ENCODE data around the gene DLGAP1. TPM values are rescaled to one million over a fixed set of nuclear protein-coding genes. Genes with fewer than 3 reads are reported as not detected.

DLGAP1 gene
- total RNA-seq, 1 experiment from 2014 or later: 23.2 TPM

- H2BK5ac ChIP-seq (ENCODE audit: insufficient read length, low read length): no peak overlapping the region
- H3K14ac ChIP-seq (ENCODE audit: insufficient read depth, low read length): no peak overlapping the region
- no peaks in the 10 kb centered on the region for H4K20me1 ChIP-seq (ENCODE audit: control insufficient read depth, insufficient read depth, insufficient read length)
- no peak overlapping the region for H3K9ac ChIP-seq (ENCODE audit: extremely low read depth, insufficient read length, low read length)
- H3K56ac ChIP-seq (ENCODE audit: insufficient read length, low read depth, low read length): no peak overlapping the region
- no peaks in the 10 kb centered on the region for H3K27me3 ChIP-seq (ENCODE audit: insufficient read depth, low read length)
- H3K79me1 ChIP-seq (ENCODE audit: insufficient read depth, low read depth, low read length, poor library complexity, severe bottlenecking): no peaks in the 10 kb centered on the region
- H3K79me2 ChIP-seq (ENCODE audit: insufficient read depth, low read length): no peaks in the 10 kb centered on the region
- H3K4me2 ChIP-seq (ENCODE audit: insufficient read depth, insufficient read length, low read length): no peak overlapping the region
- H2AK5ac ChIP-seq (ENCODE audit: insufficient read length, low read length): no peak overlapping the region
- TF ChIP-seq CTCF (conservative IDR thresholded peaks at IDR 0.05): no peak
- H4K91ac ChIP-seq (ENCODE audit: insufficient read length, low read depth, low read length): no peak overlapping the region
- DNase-seq: no peak
- no peaks in the 10 kb centered on the region for H3K4me1 ChIP-seq (ENCODE audit: insufficient read depth, low read length)
- Mint-ChIP-seq H3K4me1 (peaks cover 7 to 11% of the 10 kb centered on the region in 2 experiments), H3K4me3 (no peak overlapping the region), H3K27ac (no peak overlapping the region), H3K36me3 (ENCODE audit: insufficient read depth in 1 of 3, low read depth in 3 of 3) (peaks cover 5 to 9% (median 8%) of the 10 kb centered on the region in 3 experiments; a peak in 4 of 7 replicates), H3K27me3 (ENCODE audit: low read depth) (no peaks in the 10 kb centered on the region), H3K9me3 (no peaks in the 10 kb centered on the region)
- H4K5ac ChIP-seq (ENCODE audit: insufficient read length, low read depth, low read length): no peak overlapping the region
- H3T11ph ChIP-seq (ENCODE audit: low read length): no peak overlapping the region
- no peak overlapping the region for H2AFZ ChIP-seq (ENCODE audit: low read length)
- H3K23me2 ChIP-seq (ENCODE audit: insufficient read length, low read depth, low read length, poor library complexity, severe bottlenecking): no peaks in the 10 kb centered on the region
- no peak overlapping the region for H3K4ac ChIP-seq (ENCODE audit: low read depth, low read length)
- H2BK20ac ChIP-seq (ENCODE audit: low read depth, low read length, poor library complexity, severe bottlenecking): no peak overlapping the region
- no peak overlapping the region for H3K18ac ChIP-seq (ENCODE audit: insufficient read length, low read depth, low read length)
- H4K8ac ChIP-seq (replicated peaks; ENCODE audit: insufficient read length, low read depth, low read length): no peak overlapping the region
- H3K27ac ChIP-seq (ENCODE audit: insufficient read length, low read depth, low read length): no peak overlapping the region
- H3K23ac ChIP-seq (ENCODE audit: insufficient read length, low read depth, low read length): no peak overlapping the region
- WGBS (ENCODE audit: extremely low coverage, insufficient read length, low lambda C conversion rate): no CpG with 5 or more reads among the region's 8 CpGs
- no peak overlapping the region for H2BK120ac ChIP-seq (ENCODE audit: low read depth, low read length, poor library complexity, severe bottlenecking)
- no peak overlapping the region for H2BK15ac ChIP-seq (ENCODE audit: low read depth, low read length)
- H2BK12ac ChIP-seq (ENCODE audit: insufficient read length, low read depth, low read length): no peak overlapping the region
- H3K9me3 ChIP-seq (ENCODE audit: control insufficient read depth, low read depth, low read length): no peaks in the 10 kb centered on the region
Observed at GRCh38 chr18:3675994-3676393, 779.1 kb downstream of the DLGAP1 start.
